SK-N-SH (cell line): ENCODE results near the gene DUS4L. TPM values are rescaled to one million over a fixed set of nuclear protein-coding genes. Genes with fewer than 3 reads are reported as not detected.
A peak's percentile ranks its signal among the peaks of the same experiment; 100 is the strongest.

Source experiments
- CTCF ChIA-PET: fragments of 300-600, 350-600 bp; formaldehyde crosslinking; extraction: SDS; loops from one replicate; lab custom pipeline; 2021; lab: Yijun Ruan, JAX
- POLR2A ChIA-PET: fragments of 350-600 bp; sonication (Branson Sonifier 250); formaldehyde crosslinking; extraction: SDS; loops from one replicate; lab custom pipeline; 2020; ENCODE audit warnings: antibody characterized with exemption, inconsistent platforms; lab: Yijun Ruan, JAX
- DNase-seq: peaks from one replicate; pipeline ENCODE4 v3.0.0; 2012
- H2AFZ ChIP-seq: fragments of 200-600 bp; sonication (generic); 2 replicates; pipeline ENCODE4 v1.8.1; 2016; ENCODE audit warnings: antibody characterized with exemption, mild to moderate bottlenecking, low read depth
- H3F3A ChIP-seq: fragments of 200-600 bp; sonication (generic); replicated peaks from 2 replicates; pipeline ENCODE3; 2016; ENCODE audit warnings: antibody characterized with exemption, mild to moderate bottlenecking; ENCODE audit not compliant: insufficient read depth
- H3K27ac ChIP-seq, 2 experiments: fragments of 200-500 bp in 1 of 2; fragments of 200-600 bp in 1 of 2; sonication (Bioruptor generic) in 1 of 2; sonication (generic), shearing (Covaris generic) in 1 of 2; 2 replicates each; pipeline versions ENCODE4 v1.5.1 to v1.6.1; 2014 to 2016; ENCODE audit warnings: low read depth in 2 of 2, inconsistent platforms in 1 of 2, low read length in 1 of 2, mild to moderate bottlenecking in 1 of 2, mixed read lengths in 1 of 2
- H3K27me3 ChIP-seq: fragments of 200-600 bp; sonication (generic), shearing (Covaris generic); 2 replicates; pipeline ENCODE4 v1.6.1; 2016; ENCODE audit warnings: mixed run types; ENCODE audit not compliant: insufficient read depth
- H3K36me3 ChIP-seq, 2 experiments: fragments of 200-500 bp in 1 of 2; fragments of 200-600 bp in 1 of 2; sonication (Bioruptor generic) in 1 of 2; sonication (generic) in 1 of 2; replicated peaks in 1 of 2; 2 replicates each; pipeline versions ENCODE3 to v1.5.1; 2014 to 2016; ENCODE audit warnings: low read length in 1 of 2, mild to moderate bottlenecking in 1 of 2; ENCODE audit not compliant: insufficient read depth in 2 of 2, control insufficient read depth in 1 of 2
- H3K4me1 ChIP-seq, 2 experiments: fragments of 200-500 bp in 1 of 2; fragments of 200-600 bp in 1 of 2; sonication (Bioruptor generic) in 1 of 2; sonication (generic), shearing (Covaris generic) in 1 of 2; 2 replicates each; pipeline versions ENCODE4 v1.5.1 to v1.6.1; 2014 to 2016; ENCODE audit warnings: low read depth in 1 of 2, low read length in 1 of 2, mixed run types in 1 of 2; ENCODE audit not compliant: insufficient read depth in 2 of 2, control insufficient read depth in 1 of 2
- H3K4me2 ChIP-seq: fragments of 200-600 bp; sonication (generic), shearing (Covaris generic); 2 replicates; pipeline ENCODE4 v1.6.1; 2017; ENCODE audit warnings: mixed run types
- H3K4me3 ChIP-seq, 2 experiments: fragments of 200-500 bp in 1 of 2; fragments of 200-600 bp in 1 of 2; sonication (Bioruptor generic) in 1 of 2; sonication (generic), shearing (Covaris generic) in 1 of 2; 2 replicates each; pipeline versions ENCODE4 v1.5.1 to v1.8.1; 2014 to 2016; ENCODE audit warnings: low read depth in 2 of 2, inconsistent platforms in 1 of 2, low read length in 1 of 2, mild to moderate bottlenecking in 1 of 2, mixed read lengths in 1 of 2, moderate library complexity in 1 of 2
- H3K79me2 ChIP-seq: fragments of 200-600 bp; sonication (generic); 2 replicates; pipeline ENCODE4 v1.8.1; 2017; ENCODE audit warnings: mild to moderate bottlenecking; ENCODE audit not compliant: insufficient read depth
- H3K9ac ChIP-seq: fragments of 200-600 bp; sonication (generic); 2 replicates; pipeline ENCODE4 v1.6.1; 2017; ENCODE audit warnings: mixed run types
- H3K9me2 ChIP-seq: fragments of 200-600 bp; sonication (generic); 2 replicates; pipeline ENCODE4 v1.6.1; 2017; ENCODE audit warnings: mixed run types
- H3K9me3 ChIP-seq: fragments of 200-600 bp; sonication (generic); 2 replicates; pipeline ENCODE4 v1.6.1; 2017; ENCODE audit warnings: mixed run types, mild to moderate bottlenecking, moderate library complexity
- H4K20me1 ChIP-seq: fragments of 200-600 bp; sonication (generic); 2 replicates; pipeline ENCODE4 v1.6.1; 2017; ENCODE audit warnings: mild to moderate bottlenecking, mixed run types; ENCODE audit not compliant: insufficient read depth
- ELF1 ChIP-seq: IDR thresholded peaks from 2 replicates; pipeline ENCODE4 v1.4.0; 2012
- EP300 ChIP-seq, 2 experiments: IDR thresholded peaks; 2 replicates each; pipeline versions ENCODE4 v1.4.0 to v1.6.1; 2012; ENCODE audit warnings: borderline replicate concordance in 1 of 2, low read depth in 1 of 2, low read length in 1 of 2
- FOXJ3 ChIP-seq: sonication (generic); formaldehyde crosslinking; IDR thresholded peaks from 2 replicates; pipeline ENCODE4 v1.5.1; 2020; ENCODE audit warnings: mild to moderate bottlenecking, missing genetic modification reagents
- FOXM1 ChIP-seq: IDR thresholded peaks from 2 replicates; pipeline ENCODE4 v1.4.0; 2012; ENCODE audit warnings: low read depth, mild to moderate bottlenecking
- GATA2 ChIP-seq: sonication (generic); formaldehyde crosslinking; IDR thresholded peaks from 2 replicates; pipeline ENCODE4 v1.5.0; 2020; ENCODE audit warnings: mild to moderate bottlenecking, missing genetic modification reagents
- JUND ChIP-seq: IDR thresholded peaks from 2 replicates; pipeline ENCODE4 v1.4.0; 2012
- MAX ChIP-seq: IDR thresholded peaks from 2 replicates; pipeline ENCODE4 v1.4.0; 2012; ENCODE audit warnings: low read depth
- MEF2A ChIP-seq: IDR thresholded peaks from 2 replicates; pipeline ENCODE4 v1.4.0; 2012; ENCODE audit warnings: low read depth, borderline replicate concordance
- MXI1 ChIP-seq: IDR thresholded peaks from 2 replicates; pipeline ENCODE4 v1.6.1; 2012; ENCODE audit warnings: mild to moderate bottlenecking, low read depth, low read length, improper control_type of control experiment
- NFIC ChIP-seq: IDR thresholded peaks from 2 replicates; pipeline ENCODE4 v1.4.0; 2012; ENCODE audit warnings: borderline replicate concordance
- RAD21 ChIP-seq: IDR thresholded peaks from 2 replicates; pipeline ENCODE4 v1.6.1; 2012; ENCODE audit warnings: mild to moderate bottlenecking, low read length
- RCOR1 ChIP-seq: fragments of 150-350 bp; IDR thresholded peaks from 2 replicates; pipeline ENCODE4 v1.6.1; 2017; ENCODE audit warnings: antibody characterized with exemption, low read length
- RFX5 ChIP-seq: IDR thresholded peaks from 2 replicates; pipeline ENCODE4 v1.6.1; 2012; ENCODE audit warnings: mild to moderate bottlenecking, improper control_type of control experiment, low read length
- SIN3A ChIP-seq: IDR thresholded peaks from 2 replicates; pipeline ENCODE4 v1.6.1; 2012; ENCODE audit warnings: low read depth, mild to moderate bottlenecking, low read length, moderate library complexity, borderline replicate concordance
- SMC3 ChIP-seq: IDR thresholded peaks from 2 replicates; pipeline ENCODE4 v1.6.1; 2012; ENCODE audit warnings: low read depth, low read length, improper control_type of control experiment
- TAF1 ChIP-seq: IDR thresholded peaks from 2 replicates; pipeline ENCODE4 v1.6.1; 2012; ENCODE audit warnings: low read depth, mild to moderate bottlenecking, low read length, moderate library complexity, borderline replicate concordance
- TEAD4 ChIP-seq: IDR thresholded peaks from 2 replicates; pipeline ENCODE4 v1.4.0; 2012; ENCODE audit warnings: mild to moderate bottlenecking, borderline replicate concordance; ENCODE audit not compliant: insufficient read depth
- USF1 ChIP-seq: IDR thresholded peaks from 2 replicates; pipeline ENCODE4 v1.4.0; 2012; ENCODE audit warnings: low read depth, borderline replicate concordance
- YY1 ChIP-seq: IDR thresholded peaks from 2 replicates; pipeline ENCODE4 v1.4.0; 2012; ENCODE audit warnings: low read depth, mild to moderate bottlenecking
- ZBTB33 ChIP-seq: IDR thresholded peaks from 2 replicates; pipeline ENCODE4 v1.4.0; 2012; ENCODE audit warnings: low read depth, borderline replicate concordance
- WGBS: methylation state at CpG from one replicate; pipeline ENCODE4 v1.1.6; 2017; ENCODE audit warnings: low lambda C conversion rate; 5-methylcytosine and 5-hydroxymethylcytosine counted together
- polyA plus RNA-seq, 3 experiments: library from polyadenylated mRNA; depleted of rRNA; stranded (reverse); fragments of >200 nt; gene quantifications; 2 replicates each; pipeline ENCODE4 v1.2.3, GENCODE V29; 2012

The DUS4L gene
- polyA plus RNA-seq, 1 of the 3 experiments (the other 2 are of a cell fraction) = 9.7 TPM

- Histone ChIP-seq H3K9me3 (no peaks in the 10 kb centered on the region), H3K36me3 (peaks cover 38 to 77% of the 10 kb centered on the region in 2 experiments), H3K27ac (no peak overlapping the region), H3K4me1 (peaks cover 13 to 16% of the 10 kb centered on the region in 2 experiments), H3K9ac (no peak overlapping the region), H3K27me3 (no peaks in the 10 kb centered on the region), H3K4me2 (no peak overlapping the region), H3F3A (peaks cover 14% of the 10 kb centered on the region), H4K20me1 (no peaks in the 10 kb centered on the region), H3K9me2 (no peaks in the 10 kb centered on the region), H3K79me2 (0 out of 2 replicates have a peak, but pooled peaks cover 7% of the 10 kb centered on the region), H2AFZ (no peak overlapping the region), H3K4me3 (no peak overlapping the region)
- TF ChIP-seq GATA2 (CRISPR knock-in tag) (no peak), SMC3 (no peak), FOXM1 (no peak), RAD21 (no peak), JUND (no peak), MAX (no peak), YY1 (no peak), MXI1 (no peak), NFIC (no peak), FOXJ3 (no peak), USF1 (no peak), EP300 (IDR thresholded peaks at IDR 0.05; ENCODE audit: borderline replicate concordance in 1 of 2, low read depth in 1 of 2, low read length in 1 of 2) (no peak), ELF1 (no peak), TEAD4 (no peak), RCOR1 (no peak), SIN3A (no peak), TAF1 (no peak), MEF2A (no peak)
- ChIA-PET POLR2A (no interaction called here), CTCF (interaction anchor here (1.0 to 1.4 kb wide), 3 partner anchors 19 to 115 kb away, joined by 3 to 4 read pairs (median 3); no protein-coding TSS in a partner anchor)
- no peak for DNase-seq
- 91% methylated on average over 4 of the region's 4 CpGs for WGBS
These were observed 52.3 kb downstream of the DUS4L start for GRCh38 chr7:107615910-107616680.

- Histone ChIP-seq H3K4me2 (no peak overlapping the region), H3K9me3 (no peaks in the 10 kb centered on the region), H4K20me1 (no peaks in the 10 kb centered on the region), H3K4me3 (no peak overlapping the region), H3K4me1 (peaks cover 6 to 8% of the 10 kb centered on the region in 2 experiments; a peak in 3 of 4 replicates), H2AFZ (no peak overlapping the region), H3K27ac (0 out of 4 replicates have a peak overlapping the region, but pooled peaks of 1 of the 2 experiments have one; percentile 13), H3K79me2 (no peaks in the 10 kb centered on the region), H3K9me2 (no peaks in the 10 kb centered on the region), H3F3A (peaks cover 14% of the 10 kb centered on the region), H3K36me3 (peaks cover 27 to 30% of the 10 kb centered on the region in 2 experiments), H3K9ac (no peak overlapping the region), H3K27me3 (no peaks in the 10 kb centered on the region)
- no peak for DNase-seq
- ChIA-PET POLR2A (no interaction called here), CTCF (no interaction called here)
- no peak for TF ChIP-seq ZBTB33
- TF ChIP-seq RFX5 = no peak
- WGBS = 80% methylated on average over 1 of the region's 1 CpG
These were observed 58.7 kb downstream of the DUS4L start for GRCh38 chr7:107622429-107622828.
